B cell (primary cell): Measurements from ENCODE around the gene U2AF2. TPM values are rescaled to one million over a fixed set of nuclear protein-coding genes. Genes with fewer than 3 reads are reported as not detected.
A peak's percentile ranks its signal among the peaks of the same experiment; 100 is the strongest.

ENCODE experiments used
- ATAC-seq: fragments of 200-7000 bp; cut with Tn5 transposase; one replicate; pipeline ENCODE4 v1.10.0; 2021; ENCODE audit warnings: low read depth, mild to moderate bottlenecking, moderate number of reproducible peaks, moderate library complexity
- CTCF ChIA-PET: fragments of 350-600 bp; sonication (Branson Sonifier 250); formaldehyde crosslinking; loops from one replicate; lab custom pipeline; 2021; ENCODE audit warnings: antibody characterized with exemption, inconsistent platforms; lab: Charles Lee
- POLR2A ChIA-PET: fragments of 350-600 bp; sonication (Branson Sonifier 250); formaldehyde crosslinking; loops from one replicate; lab custom pipeline; 2021; ENCODE audit warnings: antibody characterized with exemption; lab: Charles Lee
- DNase-seq: peaks from one replicate; pipeline ENCODE4 v3.0.0; 2013
- H2AFZ ChIP-seq: 2 replicates; pipeline ENCODE4 v1.6.1; 2012; ENCODE audit warnings: mild to moderate bottlenecking, low read depth, low read length; ENCODE audit not compliant: insufficient read depth, poor library complexity, severe bottlenecking
- H3K27ac ChIP-seq, 2 donors: 1 replicate in 1 of 2; 2 replicates in 1 of 2; pipeline ENCODE4 v1.5.1; 2012 to 2013; ENCODE audit warnings: low read length in 2 of 2, mild to moderate bottlenecking in 2 of 2, moderate library complexity in 1 of 2
- H3K27me3 ChIP-seq, 4 experiments: fragments of 200-600 bp in 1 of 4; sonication (generic) in 1 of 4; replicated peaks in 1 of 4; 1 replicate in 2 of 4; 2 replicates in 2 of 4; pipeline versions ENCODE4 v1.6.1 to v1.7.0; 2013 to 2016; ENCODE audit warnings: low read length in 3 of 4, mild to moderate bottlenecking in 2 of 4, mixed read lengths in 1 of 4, moderate library complexity in 1 of 4; ENCODE audit not compliant: insufficient read depth in 4 of 4, control insufficient read depth in 3 of 4; ENCODE audit errors: control extremely low read depth in 1 of 4
- H3K36me3 ChIP-seq, 2 experiments: replicated peaks in 1 of 2; 1 replicate in 1 of 2; 2 replicates in 1 of 2; pipeline versions ENCODE4 v1.6.1 to v1.7.1; 2013; ENCODE audit warnings: low read length in 1 of 2; ENCODE audit not compliant: insufficient read depth in 2 of 2, control insufficient read depth in 1 of 2; ENCODE audit errors: control extremely low read depth in 1 of 2, extremely low read depth in 1 of 2
- H3K4me1 ChIP-seq, 2 donors: fragments of 200-600 bp in 1 of 2; sonication (generic) in 1 of 2; 1 replicate in 1 of 2; 2 replicates in 1 of 2; pipeline versions ENCODE4 v1.5.1 to v1.6.1; 2013 to 2017; ENCODE audit warnings: low read length in 2 of 2; ENCODE audit not compliant: control insufficient read depth in 2 of 2, insufficient read depth in 2 of 2
- H3K4me2 ChIP-seq: replicated peaks from 2 replicates; pipeline ENCODE3; 2012; ENCODE audit warnings: mild to moderate bottlenecking, low read depth, low read length; ENCODE audit not compliant: poor library complexity, severe bottlenecking
- H3K4me3 ChIP-seq, 5 experiments: fragments of 200-600 bp in 1 of 5; sonication (generic) in 1 of 5; 1 replicate in 3 of 5; 2 replicates in 2 of 5; pipeline versions ENCODE4 v1.5.1 to v1.7.0; 2011 to 2016; ENCODE audit warnings: low read length in 4 of 5, mild to moderate bottlenecking in 4 of 5, low read depth in 2 of 5, control low read depth in 1 of 5, moderate library complexity in 1 of 5; ENCODE audit not compliant: insufficient read depth in 1 of 5; ENCODE audit errors: control extremely low read depth in 1 of 5, extremely low read depth in 1 of 5
- H3K79me2 ChIP-seq: fragments of 200-600 bp; sonication (generic); one replicate; pipeline ENCODE4 v1.6.0; 2016; ENCODE audit warnings: low read length; ENCODE audit not compliant: control insufficient read depth, insufficient read depth
- H3K9ac ChIP-seq: fragments of 200-600 bp; sonication (generic); 2 replicates; pipeline ENCODE4 v1.6.1; 2017; ENCODE audit warnings: mild to moderate bottlenecking, low read length, moderate library complexity
- H3K9me3 ChIP-seq, 3 donors: one replicate each; pipeline versions ENCODE4 v1.6.1 to v1.7.1; 2013; ENCODE audit warnings: low read length in 2 of 3; ENCODE audit not compliant: control insufficient read depth in 2 of 3, insufficient read depth in 1 of 3; ENCODE audit errors: control extremely low read depth in 1 of 3
- H4K20me1 ChIP-seq: 2 replicates; pipeline ENCODE4 v1.6.0; 2012; ENCODE audit warnings: mild to moderate bottlenecking, low read length; ENCODE audit not compliant: insufficient read depth, control insufficient read depth, poor library complexity, severe bottlenecking
- H3K27ac Mint-ChIP-seq: one replicate; pipeline ENCODE4 v1.8.0; 2021; ENCODE audit warnings: mixed read lengths
- H3K27me3 Mint-ChIP-seq: one replicate; pipeline ENCODE4 v1.8.0; 2021; ENCODE audit warnings: mixed read lengths
- H3K4me1 Mint-ChIP-seq: one replicate; pipeline ENCODE4 v1.8.0; 2021; ENCODE audit warnings: mixed read lengths
- H3K4me3 Mint-ChIP-seq: one replicate; pipeline ENCODE4 v1.8.0; 2021; ENCODE audit warnings: mixed read lengths
- H3K9me3 Mint-ChIP-seq: one replicate; pipeline ENCODE4 v1.8.0; 2022; ENCODE audit warnings: mixed read lengths; ENCODE audit not compliant: insufficient read depth
- EZH2 ChIP-seq: IDR thresholded peaks from 2 replicates; pipeline ENCODE4 v1.6.1; 2012; ENCODE audit warnings: borderline replicate concordance, low read depth, mild to moderate bottlenecking, moderate library complexity, low read length; ENCODE audit not compliant: insufficient read depth, poor library complexity, severe bottlenecking
- WGBS: methylation state at CpG from one replicate; pipeline ENCODE4 v1.1.5; 2013; ENCODE audit warnings: missing lambda C conversion rate; ENCODE audit not compliant: insufficient coverage; 5-methylcytosine and 5-hydroxymethylcytosine counted together
- intact Hi-C: fragments of 100-400 bp; cut with micrococcal nuclease; formaldehyde crosslinking; loops from one replicate; pipeline ENCODE4 v1.10.0; 2022
- polyA plus RNA-seq: library from polyadenylated mRNA; depleted of rRNA; stranded (reverse); fragments of >200 nt; gene quantifications from 2 replicates; pipeline ENCODE4 v1.2.3, GENCODE V29; 2012
- total RNA-seq, 2 donors: library from RNA; stranded (reverse); fragments of 120-200 nt in 1 of 2; gene quantifications; 1 replicate in 1 of 2; 2 replicates in 1 of 2; pipeline versions ENCODE4 v1.2.3 to v1.2.4, GENCODE V29; 2013 to 2022
- TF ChIP-seq, protein P1 (sequence below): fragments of 200-600 bp; IDR thresholded peaks from one replicate; pipeline ENCODE4 v1.8.0; 2022; ENCODE audit warnings: antibody characterized with exemption, mild to moderate bottlenecking

U2AF2 gene
- total and polyA plus RNA-seq, 2 donors (not counting 1 experiment from before 2014, with no cell fraction given) = 275 to 300 TPM

DNA sequence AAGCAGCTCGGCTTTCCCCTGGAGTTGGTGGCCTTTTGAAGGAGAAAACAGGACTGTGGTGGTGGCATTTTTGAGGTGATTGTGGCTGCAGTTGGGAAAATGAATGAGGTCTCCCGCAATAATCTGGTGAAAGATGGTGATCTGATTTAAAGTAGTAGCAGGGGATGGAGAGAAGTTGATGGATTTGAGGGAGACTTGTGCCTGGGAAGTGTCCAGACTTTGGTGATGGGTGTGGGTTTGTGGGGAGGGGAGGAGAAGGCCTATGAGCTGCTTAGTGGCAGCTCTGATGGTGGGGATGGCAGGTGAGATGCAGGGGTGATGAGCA is 16.2 kb downstream of the U2AF2 start:
- H3K9me3 ChIP-seq = no peaks in the 10 kb centered on the region
- Mint-ChIP-seq H3K4me3 (no peak overlapping the region), H3K9me3 (no peaks in the 10 kb centered on the region), H3K4me1 (peaks cover 35% of the 10 kb centered on the region), H3K27ac (no peak overlapping the region), H3K27me3 (no peaks in the 10 kb centered on the region)
- no peaks in the 10 kb centered on the region for H3K27me3 ChIP-seq
- H3K9ac ChIP-seq = no peak overlapping the region
- CTCF ChIA-PET = interaction anchor here (0.9 to 3.7 kb wide), 4 partner anchors 14 to 530 kb away, joined by 4 to 46 read pairs (median 6); no protein-coding TSS in a partner anchor
- WGBS = 95% methylated on average over 2 of the region's 2 CpGs
- TF ChIP-seq, protein P1, sequence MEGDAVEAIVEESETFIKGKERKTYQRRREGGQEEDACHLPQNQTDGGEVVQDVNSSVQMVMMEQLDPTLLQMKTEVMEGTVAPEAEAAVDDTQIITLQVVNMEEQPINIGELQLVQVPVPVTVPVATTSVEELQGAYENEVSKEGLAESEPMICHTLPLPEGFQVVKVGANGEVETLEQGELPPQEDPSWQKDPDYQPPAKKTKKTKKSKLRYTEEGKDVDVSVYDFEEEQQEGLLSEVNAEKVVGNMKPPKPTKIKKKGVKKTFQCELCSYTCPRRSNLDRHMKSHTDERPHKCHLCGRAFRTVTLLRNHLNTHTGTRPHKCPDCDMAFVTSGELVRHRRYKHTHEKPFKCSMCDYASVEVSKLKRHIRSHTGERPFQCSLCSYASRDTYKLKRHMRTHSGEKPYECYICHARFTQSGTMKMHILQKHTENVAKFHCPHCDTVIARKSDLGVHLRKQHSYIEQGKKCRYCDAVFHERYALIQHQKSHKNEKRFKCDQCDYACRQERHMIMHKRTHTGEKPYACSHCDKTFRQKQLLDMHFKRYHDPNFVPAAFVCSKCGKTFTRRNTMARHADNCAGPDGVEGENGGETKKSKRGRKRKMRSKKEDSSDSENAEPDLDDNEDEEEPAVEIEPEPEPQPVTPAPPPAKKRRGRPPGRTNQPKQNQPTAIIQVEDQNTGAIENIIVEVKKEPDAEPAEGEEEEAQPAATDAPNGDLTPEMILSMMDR = no peak
- TF ChIP-seq EZH2 = no peak
- no peak overlapping the region for H3K4me2 ChIP-seq
- H4K20me1 ChIP-seq = peaks cover 79% of the 10 kb centered on the region
- DNase-seq = no peak
- ATAC-seq = no peak
- peaks cover 0 to 69% of the 10 kb centered on the region in 2 experiments for H3K36me3 ChIP-seq
- no peak overlapping the region for H3K4me3 ChIP-seq
- H3K79me2 ChIP-seq = peaks cover 70% of the 10 kb centered on the region
- POLR2A ChIA-PET = interaction anchor here (0.7 to 1.0 kb wide), 2 partner anchors 16 to 38 kb away, joined by 3 to 4 read pairs; partner anchors contain the start of gene U2AF2
- H2AFZ ChIP-seq = no peak overlapping the region
- H3K4me1 ChIP-seq = peaks cover 4 to 18% of the 10 kb centered on the region in 2 donors
- intact Hi-C loops = no loop called here
- H3K27ac ChIP-seq = no peak overlapping the region

DNA sequence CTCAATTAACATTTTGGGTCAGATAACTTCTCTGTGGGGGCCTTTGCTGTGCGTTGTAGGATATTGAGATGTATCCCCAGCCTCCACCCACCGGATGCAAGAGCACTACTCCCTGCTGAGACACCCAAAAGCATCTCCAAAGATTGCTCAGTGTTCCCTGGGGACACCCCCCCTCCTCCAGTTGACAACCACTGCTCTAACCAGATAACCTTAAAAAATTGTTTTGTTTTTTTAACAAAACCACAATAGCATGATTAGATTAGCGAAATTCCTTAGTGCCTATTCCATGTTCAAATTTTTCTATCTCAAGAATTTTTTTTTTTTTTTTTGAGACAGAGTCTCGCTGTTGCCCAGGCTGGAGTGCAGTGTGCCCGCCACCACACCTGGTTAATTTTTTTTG is 17.6 kb downstream of the U2AF2 start:
- peaks cover 76% of the 10 kb centered on the region for H4K20me1 ChIP-seq

More for the DNA sequence above, 17.6 kb downstream of the U2AF2 start:
- peak overlapping the region; percentile 46 for H3K27ac Mint-ChIP-seq
- POLR2A ChIA-PET = no interaction called here
- Histone ChIP-seq H3K4me3 (no peak overlapping the region), H3K9ac (no peak overlapping the region), H2AFZ (no peak overlapping the region), H3K79me2 (peaks cover 70% of the 10 kb centered on the region), H3K4me1 (peaks cover 18 to 32% of the 10 kb centered on the region in 2 donors), H3K27ac (no peak overlapping the region), H3K9me3 (no peaks in the 10 kb centered on the region), H3K4me2 (no peak overlapping the region), H3K27me3 (no peaks in the 10 kb centered on the region), H3K36me3 (peaks cover 0 to 63% of the 10 kb centered on the region in 2 experiments)
- H3K4me1 Mint-ChIP-seq = peaks cover 48% of the 10 kb centered on the region
- TF ChIP-seq, protein P1 = no peak
- no peak for TF ChIP-seq EZH2
- DNase-seq = no peak
- intact Hi-C loops = no loop called here
- 90% methylated on average over 2 of the region's 5 CpGs for WGBS
- no peak overlapping the region for H3K4me3 Mint-ChIP-seq
- no peaks in the 10 kb centered on the region for H3K9me3 Mint-ChIP-seq
- no peaks in the 10 kb centered on the region for H3K27me3 Mint-ChIP-seq
- CTCF ChIA-PET = interaction anchor here (1.0 to 3.7 kb wide), 6 partner anchors 15 to 137 kb away, joined by 4 to 46 read pairs (median 5); partner anchors contain the start of gene CCDC106
- no peak for ATAC-seq
